ENCODE measurements around the gene GUCY1A2. TPM values are rescaled to one million over a fixed set of nuclear protein-coding genes. Genes with fewer than 3 reads are reported as not detected.
"Not testable (repeated sequence)": the region's sequence is repeated elsewhere in the genome, so short reads cannot be mapped to it uniquely, and the experiment has no call there.

The GUCY1A2 gene
- total RNA-seq (10 to 100 TPM in 3 of 4 donors, 1 to 10 TPM in 1; 9.4 to 18.5 (median 11.5) TPM), polyA plus RNA-seq (1 to 10 TPM in 1 of 3 donors, under 1 TPM in 2; 0.57 to 1.6 (median 0.86) TPM)
- long read RNA-seq, donor 1, full-length matches to known transcripts: 3 of 5 reads
- long read RNA-seq, donor 1, partial matches to known transcripts: 1 of 5 reads
- long read RNA-seq, donor 1, other reads (novel, unspliced or antisense): 1 of 5 reads
- long read RNA-seq, donor 2, full-length matches to known transcripts: 2 of 7 reads
- long read RNA-seq, donor 2, partial matches to known transcripts: 2 of 7 reads
- long read RNA-seq, donor 2, other reads (novel, unspliced or antisense): 3 of 7 reads

GRCh38 chr11:107018219-107018901 is at the start of gene GUCY1A2:
GUCY1A2 (minus strand) TSS chr11:107018476; CDS start chr11:107018055, 421 bp downstream.
- WGBS, 3 donors: 0 to 1% (median 1%) methylated on average over 29 to 66 of the region's 67 CpGs
- Histone ChIP-seq H3K9me3 (no peaks in the 10 kb centered on the region), H3K27me3 (ENCODE audit: insufficient read depth in 3 of 3, low read length in 2 of 3) (peaks cover 0 to 53% (median 9%) of the 10 kb centered on the region in 3 donors), H3K27ac (no peak within 1 kb of the TSS), H3K36me3 (ENCODE audit: insufficient read depth in 1 of 2, low read depth in 1 of 2) (no peaks in the 10 kb centered on the region), H3K4me1 (no peaks in the 10 kb centered on the region), H3K4me3 (peak within 1 kb of the TSS; percentile 64)
- intact Hi-C loops (cut with DNase I): no loop called here
- ATAC-seq: peak in 2 of 4 donors; percentile 27 to 47
- DNase-seq: peak; percentile 20 to 48
- no peak for TF ChIP-seq CTCF (IDR thresholded peaks at IDR 0.05)

GRCh38 chr11:107054391-107054790 is 36.1 kb upstream of the GUCY1A2 start:
- intact Hi-C loops (cut with DNase I): no loop called here
- DNase-seq (no peak), ATAC-seq (no peak)
- Histone ChIP-seq H3K36me3 (ENCODE audit: insufficient read depth in 1 of 2, low read depth in 1 of 2) (no peaks in the 10 kb centered on the region), H3K4me1 (no peaks in the 10 kb centered on the region), H3K4me3 (no peak overlapping the region), H3K27ac (no peak overlapping the region), H3K9me3 (no peaks in the 10 kb centered on the region), H3K27me3 (ENCODE audit: insufficient read depth in 3 of 3, low read length in 2 of 3) (no peaks in the 10 kb centered on the region)
- 64 to 83% (median 72%) methylated on average over 1 of the region's 1 CpG for WGBS, 3 donors
- TF ChIP-seq CTCF (IDR thresholded peaks at IDR 0.05): no peak

- H3K27me3 ChIP-seq (ENCODE audit: insufficient read depth in 3 of 3, low read length in 2 of 3); H3K4me1 ChIP-seq; intact Hi-C loops (cut with DNase I); H3K36me3 ChIP-seq (ENCODE audit: insufficient read depth in 1 of 2, low read depth in 1 of 2); DNase-seq; H3K27ac ChIP-seq; H3K4me3 ChIP-seq; H3K9me3 ChIP-seq; ATAC-seq: not testable (repeated sequence)
- WGBS, 3 donors: 48 to 62% (median 55%) methylated on average over 4 of the region's 4 CpGs
Measured at GRCh38 chr11:107051332-107051731, 33.1 kb upstream of the GUCY1A2 start.

- H3K4me1 ChIP-seq; H3K27ac ChIP-seq; intact Hi-C loops (cut with DNase I); H3K9me3 ChIP-seq; H3K4me3 ChIP-seq; H3K36me3 ChIP-seq (ENCODE audit: insufficient read depth in 1 of 2, low read depth in 1 of 2); DNase-seq; ATAC-seq; H3K27me3 ChIP-seq (ENCODE audit: insufficient read depth in 3 of 3, low read length in 2 of 3): not testable (repeated sequence)
- 92 to 96% (median 95%) methylated on average over 2 of the region's 2 CpGs for WGBS, 3 donors
Measured at GRCh38 chr11:107050899-107051298, 32.6 kb upstream of the GUCY1A2 start.

GRCh38 chr11:107050121-107050520 is 31.8 kb upstream of the GUCY1A2 start:
- DNase-seq: no peak
- Histone ChIP-seq H3K4me3 (no peak overlapping the region), H3K27me3 (ENCODE audit: insufficient read depth in 3 of 3, low read length in 2 of 3) (no peaks in the 10 kb centered on the region), H3K4me1 (no peaks in the 10 kb centered on the region), H3K36me3 (ENCODE audit: insufficient read depth in 1 of 2, low read depth in 1 of 2) (no peaks in the 10 kb centered on the region), H3K27ac (no peak overlapping the region), H3K9me3 (no peaks in the 10 kb centered on the region)
- TF ChIP-seq CTCF (IDR thresholded peaks at IDR 0.05): no peak
- 69 to 81% (median 70%) methylated on average over 5 of the region's 5 CpGs for WGBS, 3 donors
- ATAC-seq: no peak
- intact Hi-C loops (cut with DNase I): no loop called here

All from psoas muscle (tissue), 8 donors.